ENCODE measurements around the gene ERO1A.

ERO1A gene

GRCh38 chr14:52599974-52600373 is 95.4 kb downstream of the ERO1A start:
- no peak for DNase-seq

DNA sequence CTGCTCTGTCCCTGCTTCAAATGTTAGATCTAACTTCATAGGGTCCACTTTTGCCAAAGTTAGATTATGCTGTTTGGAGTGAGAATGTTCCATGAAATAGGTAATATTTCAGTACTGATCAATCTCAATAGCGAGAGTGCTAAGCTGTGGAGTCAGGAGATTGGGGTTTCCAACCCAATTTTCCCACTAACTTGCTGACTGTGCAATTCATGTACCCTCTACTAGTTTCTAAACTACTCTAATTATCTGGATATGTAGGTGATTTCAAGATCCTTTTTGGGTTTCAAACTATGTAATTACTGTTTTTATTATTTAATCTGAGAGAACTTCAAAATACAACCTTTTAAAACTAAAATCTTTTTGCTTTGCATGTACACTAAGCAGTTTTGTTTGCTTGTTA is 96.8 kb downstream of the ERO1A start:
- no peak for DNase-seq

GRCh38 chr14:52596861-52597260 is 98.5 kb downstream of the ERO1A start:
- no peak for DNase-seq

DNA sequence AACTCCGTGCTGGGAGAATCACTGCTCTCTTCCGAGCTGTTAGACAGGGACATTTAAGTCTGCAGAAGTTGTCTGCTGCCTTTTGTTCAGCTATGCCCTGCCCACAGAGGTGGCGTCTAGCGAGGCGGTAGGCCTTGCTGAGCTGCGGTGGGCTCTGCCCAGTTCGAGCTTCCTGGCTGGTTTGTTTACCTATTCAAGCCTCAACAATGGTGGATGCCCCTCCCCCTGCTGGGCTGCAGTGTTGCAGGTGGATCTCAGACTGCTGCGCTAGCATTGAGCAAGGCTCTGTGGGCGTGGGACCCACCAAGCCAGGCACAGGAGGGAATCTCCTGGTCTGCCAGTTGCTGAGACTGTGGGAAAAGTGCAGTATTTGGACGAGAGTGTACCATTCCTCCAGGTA is 99.0 kb downstream of the ERO1A start:
- no peak for DNase-seq

DNA sequence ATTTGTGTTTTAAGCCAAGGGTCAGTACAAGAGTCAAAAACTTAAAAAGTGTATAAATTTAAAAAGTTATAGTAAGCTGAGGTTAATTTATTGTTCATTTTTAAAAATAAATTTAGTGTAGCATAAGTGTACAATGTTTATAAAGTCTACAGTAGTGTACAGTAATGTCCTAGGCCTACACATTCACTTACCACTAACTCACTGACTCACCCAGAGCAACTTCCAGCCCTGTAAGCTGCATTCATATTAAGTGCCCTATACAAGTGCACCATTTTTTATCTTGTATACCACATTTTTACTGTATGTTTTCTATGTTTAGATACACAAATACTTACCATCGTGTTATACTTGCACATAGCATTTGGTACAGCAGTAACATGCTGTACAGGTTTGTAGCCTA is 105.0 kb downstream of the ERO1A start:
- DNase-seq: no peak
